WTC11 (cell line): ENCODE measurements around the gene SLC1A6. TPM values are rescaled to one million over a fixed set of nuclear protein-coding genes. Genes with fewer than 3 reads are reported as not detected.

Source experiments
- ATAC-seq: fragments of 200-7000 bp; cut with Tn5 transposase; 2 replicates; pipeline ENCODE4 v1.10.0; 2021; ENCODE audit warnings: mild to moderate bottlenecking, moderate library complexity
- CTCF ChIA-PET: fragments of 300-600 bp; sonication (Branson Sonifier 250); formaldehyde crosslinking; loops from one replicate; lab custom pipeline; 2021; ENCODE audit warnings: antibody characterized with exemption; lab: Charles Lee
- POLR2A ChIA-PET: fragments of 350-600 bp; sonication (Branson Sonifier 250); formaldehyde crosslinking; loops from one replicate; lab custom pipeline; 2021; ENCODE audit warnings: antibody characterized with exemption; lab: Charles Lee
- DNase-seq: peaks from one replicate; pipeline ENCODE4 v3.0.0; 2021; ENCODE audit warnings: low spot score
- H3K27ac Mint-ChIP-seq: 2 replicates; pipeline ENCODE4 v1.8.0; 2021; ENCODE audit warnings: mixed read lengths
- H3K27me3 Mint-ChIP-seq: 2 replicates; pipeline ENCODE4 v1.8.0; 2021; ENCODE audit warnings: low read depth, mild to moderate bottlenecking, moderate library complexity, mixed read lengths
- H3K36me3 Mint-ChIP-seq: 2 replicates; pipeline ENCODE4 v1.8.0; 2021; ENCODE audit warnings: mixed read lengths
- H3K4me1 Mint-ChIP-seq: 2 replicates; pipeline ENCODE4 v1.8.0; 2022; ENCODE audit warnings: mixed read lengths
- H3K4me3 Mint-ChIP-seq: 2 replicates; pipeline ENCODE4 v1.8.0; 2021; ENCODE audit warnings: mild to moderate bottlenecking, moderate library complexity, mixed read lengths
- H3K9me3 Mint-ChIP-seq: 2 replicates; pipeline ENCODE4 v1.8.0; 2021; ENCODE audit warnings: mixed read lengths
- CBFB ChIP-seq: sonication (generic); formaldehyde crosslinking; IDR thresholded peaks from 2 replicates; pipeline ENCODE4 v1.8.1; 2022; ENCODE audit warnings: mild to moderate bottlenecking, low read depth, missing genetic modification reagents
- FOXJ3 ChIP-seq: sonication (generic); formaldehyde crosslinking; IDR thresholded peaks from 2 replicates; pipeline ENCODE4 v1.9.0; 2021; ENCODE audit warnings: missing genetic modification reagents, mild to moderate bottlenecking, borderline replicate concordance
- GABPB1 ChIP-seq: sonication (generic); formaldehyde crosslinking; IDR thresholded peaks from 2 replicates; pipeline ENCODE4 v1.8.1; 2023; ENCODE audit warnings: mild to moderate bottlenecking, missing genetic modification reagents
- MXD4 ChIP-seq: fragments of 250-450 bp; sonication (Bioruptor Pico); IDR thresholded peaks from 2 replicates; pipeline ENCODE4 v1.8.0; 2021; ENCODE audit warnings: mild to moderate bottlenecking, moderate library complexity, borderline replicate concordance
- OVOL2 ChIP-seq: fragments of 250-450 bp; sonication (Bioruptor Pico); IDR thresholded peaks from 2 replicates; pipeline ENCODE4 v1.9.0; 2021; ENCODE audit warnings: mild to moderate bottlenecking, borderline replicate concordance
- PREB ChIP-seq: sonication (generic); formaldehyde crosslinking; IDR thresholded peaks from 2 replicates; pipeline ENCODE4 v1.8.1; 2022; ENCODE audit warnings: mild to moderate bottlenecking, missing genetic modification reagents, moderate library complexity, borderline replicate concordance
- TP53 ChIP-seq: sonication (generic); formaldehyde crosslinking; IDR thresholded peaks from 2 replicates; pipeline ENCODE4 v1.8.1; 2023; ENCODE audit warnings: mild to moderate bottlenecking, missing genetic modification reagents
- ZNF138 ChIP-seq: sonication (generic); formaldehyde crosslinking; conservative IDR thresholded peaks from 2 replicates; pipeline ENCODE4 v1.8.1; 2022; ENCODE audit warnings: mild to moderate bottlenecking, moderate library complexity, missing genetic modification reagents
- total RNA-seq: library from RNA; stranded (reverse); gene quantifications from 3 replicates; pipeline ENCODE4 v1.2.3, GENCODE V29; 2021
- TF ChIP-seq, protein P1 (sequence below): sonication (generic); formaldehyde crosslinking; IDR thresholded peaks from 2 replicates; pipeline ENCODE4 v1.8.0; 2022; ENCODE audit warnings: missing genetic modification reagents
- TF ChIP-seq, protein P2 (sequence below): sonication (generic); formaldehyde crosslinking; IDR thresholded peaks from 2 replicates; pipeline ENCODE4 v1.8.1; 2022; ENCODE audit warnings: low read depth, mild to moderate bottlenecking, moderate library complexity, missing genetic modification reagents, borderline replicate concordance
- TF ChIP-seq, protein P3 (sequence below): sonication (generic); formaldehyde crosslinking; IDR thresholded peaks from 2 replicates; pipeline ENCODE4 v1.8.0; 2023; ENCODE audit warnings: missing genetic modification reagents, mild to moderate bottlenecking, borderline replicate concordance
- TF ChIP-seq, protein P4 (sequence below): sonication (generic); formaldehyde crosslinking; IDR thresholded peaks from 2 replicates; pipeline ENCODE4 v1.8.0; 2023; ENCODE audit warnings: missing genetic modification reagents
- TF ChIP-seq, protein P5 (sequence below): fragments of 200-600 bp; IDR thresholded peaks from 2 replicates; pipeline ENCODE4 v1.8.0; 2022; ENCODE audit warnings: antibody characterized with exemption

SLC1A6 gene
- total RNA-seq, 1 experiment from 2014 or later = 12.0 TPM

DNA sequence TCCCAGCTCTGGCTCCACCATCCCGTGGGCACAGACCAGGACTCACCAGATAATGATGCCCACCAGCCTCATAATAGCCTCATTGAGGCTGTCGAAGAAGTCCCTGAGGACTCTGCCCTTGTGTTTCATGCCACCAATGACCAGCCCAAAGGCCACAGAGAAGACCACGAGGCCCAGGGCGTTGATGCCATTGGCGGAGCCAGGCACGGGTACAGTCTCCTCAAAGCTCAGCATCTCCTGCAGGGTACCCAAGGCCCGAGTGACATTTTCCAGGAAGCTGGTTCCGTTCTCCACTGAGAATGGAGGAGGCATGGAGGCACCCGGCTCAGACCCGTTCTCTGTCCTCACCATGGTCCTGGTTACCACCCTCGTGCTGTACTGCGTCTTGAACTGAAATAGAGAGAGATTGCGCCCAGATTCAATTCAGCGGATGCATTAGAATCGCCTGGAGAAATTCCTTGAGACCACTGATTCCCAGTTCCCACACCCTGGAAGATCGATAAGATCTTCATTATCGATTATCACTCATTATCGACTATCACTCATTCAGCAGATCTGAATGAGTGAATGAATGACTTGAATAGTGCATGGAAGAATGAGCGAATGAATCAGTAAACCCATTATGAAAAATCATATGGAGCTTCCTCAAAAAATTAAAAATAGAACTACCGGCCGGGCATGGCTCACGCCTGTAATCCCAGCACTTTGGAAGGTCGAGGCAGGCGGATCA is 17.5 kb downstream of the SLC1A6 start (continued):
- TF ChIP-seq, protein P1, sequence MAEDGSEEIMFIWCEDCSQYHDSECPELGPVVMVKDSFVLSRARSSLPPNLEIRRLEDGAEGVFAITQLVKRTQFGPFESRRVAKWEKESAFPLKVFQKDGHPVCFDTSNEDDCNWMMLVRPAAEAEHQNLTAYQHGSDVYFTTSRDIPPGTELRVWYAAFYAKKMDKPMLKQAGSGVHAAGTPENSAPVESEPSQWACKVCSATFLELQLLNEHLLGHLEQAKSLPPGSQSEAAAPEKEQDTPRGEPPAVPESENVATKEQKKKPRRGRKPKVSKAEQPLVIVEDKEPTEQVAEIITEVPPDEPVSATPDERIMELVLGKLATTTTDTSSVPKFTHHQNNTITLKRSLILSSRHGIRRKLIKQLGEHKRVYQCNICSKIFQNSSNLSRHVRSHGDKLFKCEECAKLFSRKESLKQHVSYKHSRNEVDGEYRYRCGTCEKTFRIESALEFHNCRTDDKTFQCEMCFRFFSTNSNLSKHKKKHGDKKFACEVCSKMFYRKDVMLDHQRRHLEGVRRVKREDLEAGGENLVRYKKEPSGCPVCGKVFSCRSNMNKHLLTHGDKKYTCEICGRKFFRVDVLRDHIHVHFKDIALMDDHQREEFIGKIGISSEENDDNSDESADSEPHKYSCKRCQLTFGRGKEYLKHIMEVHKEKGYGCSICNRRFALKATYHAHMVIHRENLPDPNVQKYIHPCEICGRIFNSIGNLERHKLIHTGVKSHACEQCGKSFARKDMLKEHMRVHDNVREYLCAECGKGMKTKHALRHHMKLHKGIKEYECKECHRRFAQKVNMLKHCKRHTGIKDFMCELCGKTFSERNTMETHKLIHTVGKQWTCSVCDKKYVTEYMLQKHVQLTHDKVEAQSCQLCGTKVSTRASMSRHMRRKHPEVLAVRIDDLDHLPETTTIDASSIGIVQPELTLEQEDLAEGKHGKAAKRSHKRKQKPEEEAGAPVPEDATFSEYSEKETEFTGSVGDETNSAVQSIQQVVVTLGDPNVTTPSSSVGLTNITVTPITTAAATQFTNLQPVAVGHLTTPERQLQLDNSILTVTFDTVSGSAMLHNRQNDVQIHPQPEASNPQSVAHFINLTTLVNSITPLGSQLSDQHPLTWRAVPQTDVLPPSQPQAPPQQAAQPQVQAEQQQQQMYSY = no peak
- no peak for TF ChIP-seq TP53 (CRISPR knock-in tag)

DNA sequence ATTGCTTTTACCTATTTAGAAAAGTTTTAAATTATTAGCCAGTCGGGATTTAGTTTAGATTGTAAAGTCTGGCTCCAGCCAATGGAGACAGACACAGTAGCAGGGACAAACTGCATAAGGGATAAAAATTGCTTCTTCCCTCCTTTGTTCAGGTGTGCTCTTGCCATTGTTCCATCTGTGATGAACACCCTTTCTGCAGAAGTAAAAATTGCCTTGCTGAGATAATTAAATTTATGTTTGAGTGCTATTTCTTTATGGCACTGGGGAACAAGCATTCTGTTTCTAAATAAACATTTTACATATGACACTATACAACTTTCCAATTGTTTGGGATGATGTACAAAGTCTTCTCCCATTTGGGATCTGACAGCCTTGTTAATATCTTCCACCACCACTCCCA is 20.4 kb downstream of the SLC1A6 start:
- DNase-seq = no peak
- H3K36me3 Mint-ChIP-seq = peaks cover 27% of the 10 kb centered on the region
- peaks cover 14% of the 10 kb centered on the region for H3K27me3 Mint-ChIP-seq
- ChIA-PET CTCF (no interaction called here), POLR2A (no interaction called here)
- H3K4me3 Mint-ChIP-seq = no peak overlapping the region
- TF ChIP-seq, protein P2, sequence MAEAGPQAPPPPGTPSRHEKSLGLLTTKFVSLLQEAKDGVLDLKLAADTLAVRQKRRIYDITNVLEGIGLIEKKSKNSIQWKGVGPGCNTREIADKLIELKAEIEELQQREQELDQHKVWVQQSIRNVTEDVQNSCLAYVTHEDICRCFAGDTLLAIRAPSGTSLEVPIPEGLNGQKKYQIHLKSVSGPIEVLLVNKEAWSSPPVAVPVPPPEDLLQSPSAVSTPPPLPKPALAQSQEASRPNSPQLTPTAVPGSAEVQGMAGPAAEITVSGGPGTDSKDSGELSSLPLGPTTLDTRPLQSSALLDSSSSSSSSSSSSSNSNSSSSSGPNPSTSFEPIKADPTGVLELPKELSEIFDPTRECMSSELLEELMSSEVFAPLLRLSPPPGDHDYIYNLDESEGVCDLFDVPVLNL (CRISPR knock-in tag) = no peak
- TF ChIP-seq GABPB1 (CRISPR knock-in tag) (no peak), PREB (CRISPR knock-in tag) (no peak), FOXJ3 (no peak), OVOL2 (CRISPR knock-in tag) (no peak), MXD4 (CRISPR knock-in tag) (no peak)
- TF ChIP-seq, protein P3, sequence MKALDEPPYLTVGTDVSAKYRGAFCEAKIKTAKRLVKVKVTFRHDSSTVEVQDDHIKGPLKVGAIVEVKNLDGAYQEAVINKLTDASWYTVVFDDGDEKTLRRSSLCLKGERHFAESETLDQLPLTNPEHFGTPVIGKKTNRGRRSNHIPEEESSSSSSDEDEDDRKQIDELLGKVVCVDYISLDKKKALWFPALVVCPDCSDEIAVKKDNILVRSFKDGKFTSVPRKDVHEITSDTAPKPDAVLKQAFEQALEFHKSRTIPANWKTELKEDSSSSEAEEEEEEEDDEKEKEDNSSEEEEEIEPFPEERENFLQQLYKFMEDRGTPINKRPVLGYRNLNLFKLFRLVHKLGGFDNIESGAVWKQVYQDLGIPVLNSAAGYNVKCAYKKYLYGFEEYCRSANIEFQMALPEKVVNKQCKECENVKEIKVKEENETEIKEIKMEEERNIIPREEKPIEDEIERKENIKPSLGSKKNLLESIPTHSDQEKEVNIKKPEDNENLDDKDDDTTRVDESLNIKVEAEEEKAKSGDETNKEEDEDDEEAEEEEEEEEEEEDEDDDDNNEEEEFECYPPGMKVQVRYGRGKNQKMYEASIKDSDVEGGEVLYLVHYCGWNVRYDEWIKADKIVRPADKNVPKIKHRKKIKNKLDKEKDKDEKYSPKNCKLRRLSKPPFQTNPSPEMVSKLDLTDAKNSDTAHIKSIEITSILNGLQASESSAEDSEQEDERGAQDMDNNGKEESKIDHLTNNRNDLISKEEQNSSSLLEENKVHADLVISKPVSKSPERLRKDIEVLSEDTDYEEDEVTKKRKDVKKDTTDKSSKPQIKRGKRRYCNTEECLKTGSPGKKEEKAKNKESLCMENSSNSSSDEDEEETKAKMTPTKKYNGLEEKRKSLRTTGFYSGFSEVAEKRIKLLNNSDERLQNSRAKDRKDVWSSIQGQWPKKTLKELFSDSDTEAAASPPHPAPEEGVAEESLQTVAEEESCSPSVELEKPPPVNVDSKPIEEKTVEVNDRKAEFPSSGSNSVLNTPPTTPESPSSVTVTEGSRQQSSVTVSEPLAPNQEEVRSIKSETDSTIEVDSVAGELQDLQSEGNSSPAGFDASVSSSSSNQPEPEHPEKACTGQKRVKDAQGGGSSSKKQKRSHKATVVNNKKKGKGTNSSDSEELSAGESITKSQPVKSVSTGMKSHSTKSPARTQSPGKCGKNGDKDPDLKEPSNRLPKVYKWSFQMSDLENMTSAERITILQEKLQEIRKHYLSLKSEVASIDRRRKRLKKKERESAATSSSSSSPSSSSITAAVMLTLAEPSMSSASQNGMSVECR = no peak
- TF ChIP-seq, protein P4, sequence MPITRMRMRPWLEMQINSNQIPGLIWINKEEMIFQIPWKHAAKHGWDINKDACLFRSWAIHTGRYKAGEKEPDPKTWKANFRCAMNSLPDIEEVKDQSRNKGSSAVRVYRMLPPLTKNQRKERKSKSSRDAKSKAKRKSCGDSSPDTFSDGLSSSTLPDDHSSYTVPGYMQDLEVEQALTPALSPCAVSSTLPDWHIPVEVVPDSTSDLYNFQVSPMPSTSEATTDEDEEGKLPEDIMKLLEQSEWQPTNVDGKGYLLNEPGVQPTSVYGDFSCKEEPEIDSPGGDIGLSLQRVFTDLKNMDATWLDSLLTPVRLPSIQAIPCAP = no peak
- H3K9me3 Mint-ChIP-seq = peaks cover 40% of the 10 kb centered on the region
- no peaks in the 10 kb centered on the region for H3K4me1 Mint-ChIP-seq
- H3K27ac Mint-ChIP-seq = no peak overlapping the region
- no peak for ATAC-seq

- Mint-ChIP-seq H3K27ac (no peak overlapping the region), H3K4me1 (no peaks in the 10 kb centered on the region), H3K4me3 (no peak overlapping the region), H3K36me3 (peaks cover 19% of the 10 kb centered on the region), H3K9me3 (peaks cover 34% of the 10 kb centered on the region), H3K27me3 (peaks cover 14% of the 10 kb centered on the region)
- no peak for ATAC-seq
- ChIA-PET POLR2A (no interaction called here), CTCF (no interaction called here)
- DNase-seq = no peak
- TF ChIP-seq PREB (CRISPR knock-in tag) (no peak), CBFB (no peak), ZNF138 (no peak)
- TF ChIP-seq, protein P1 = no peak
- TF ChIP-seq, protein P5, sequence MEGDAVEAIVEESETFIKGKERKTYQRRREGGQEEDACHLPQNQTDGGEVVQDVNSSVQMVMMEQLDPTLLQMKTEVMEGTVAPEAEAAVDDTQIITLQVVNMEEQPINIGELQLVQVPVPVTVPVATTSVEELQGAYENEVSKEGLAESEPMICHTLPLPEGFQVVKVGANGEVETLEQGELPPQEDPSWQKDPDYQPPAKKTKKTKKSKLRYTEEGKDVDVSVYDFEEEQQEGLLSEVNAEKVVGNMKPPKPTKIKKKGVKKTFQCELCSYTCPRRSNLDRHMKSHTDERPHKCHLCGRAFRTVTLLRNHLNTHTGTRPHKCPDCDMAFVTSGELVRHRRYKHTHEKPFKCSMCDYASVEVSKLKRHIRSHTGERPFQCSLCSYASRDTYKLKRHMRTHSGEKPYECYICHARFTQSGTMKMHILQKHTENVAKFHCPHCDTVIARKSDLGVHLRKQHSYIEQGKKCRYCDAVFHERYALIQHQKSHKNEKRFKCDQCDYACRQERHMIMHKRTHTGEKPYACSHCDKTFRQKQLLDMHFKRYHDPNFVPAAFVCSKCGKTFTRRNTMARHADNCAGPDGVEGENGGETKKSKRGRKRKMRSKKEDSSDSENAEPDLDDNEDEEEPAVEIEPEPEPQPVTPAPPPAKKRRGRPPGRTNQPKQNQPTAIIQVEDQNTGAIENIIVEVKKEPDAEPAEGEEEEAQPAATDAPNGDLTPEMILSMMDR = no peak
Measured at GRCh38 chr19:14957464-14957863, 22.2 kb downstream of the SLC1A6 start.
